OCI-LY3 (cell line): ENCODE data around the gene SIRT3.

Experiments
- H2AFZ ChIP-seq: fragments of 200-600, 300-600 bp; shearing (Covaris generic); 2 replicates; pipeline ENCODE4 v1.6.0; 2014; ENCODE audit warnings: antibody characterized with exemption, low read depth, low read length
- H3K27ac ChIP-seq: fragments of 200-600, 300-600 bp; sonication (generic); 2 replicates; pipeline ENCODE4 v1.5.1; 2014; ENCODE audit warnings: mild to moderate bottlenecking, low read length, moderate library complexity, mixed read lengths
- H3K27me3 ChIP-seq: fragments of 200-600, 300-600 bp; sonication (generic); 2 replicates; pipeline ENCODE4 v1.6.1; 2014; ENCODE audit warnings: low read depth, low read length, mixed read lengths
- H3K36me3 ChIP-seq: fragments of 200-600, 300-600 bp; sonication (generic); replicated peaks from 2 replicates; pipeline ENCODE3; 2014; ENCODE audit warnings: low read depth, low read length, mixed read lengths
- H3K4me1 ChIP-seq: fragments of 300-600, 200-600 bp; sonication (generic); 2 replicates; pipeline ENCODE4 v1.6.1; 2014; ENCODE audit warnings: low read length, mixed read lengths
- H3K4me2 ChIP-seq: fragments of 200-600, 300-600 bp; sonication (generic); 2 replicates; pipeline ENCODE4 v1.6.1; 2014; ENCODE audit warnings: low read length, mixed read lengths
- H3K4me3 ChIP-seq: fragments of 300-600, 200-600 bp; sonication (generic); 2 replicates; pipeline ENCODE4 v1.5.1; 2014; ENCODE audit warnings: antibody characterized with exemption, mild to moderate bottlenecking, low read length, moderate library complexity
- H3K79me2 ChIP-seq: fragments of 300-600, 200-600 bp; shearing (Covaris generic); 2 replicates; pipeline ENCODE4 v1.6.1; 2014; ENCODE audit warnings: mild to moderate bottlenecking, low read length, mixed read lengths
- H3K9ac ChIP-seq: fragments of 300-600, 200-600 bp; shearing (Covaris generic); 2 replicates; pipeline ENCODE4 v1.6.0; 2014; ENCODE audit warnings: mild to moderate bottlenecking, low read length, moderate library complexity
- H3K9me3 ChIP-seq: fragments of 200-600, 300-600 bp; shearing (Covaris generic); 2 replicates; pipeline ENCODE4 v1.6.1; 2014; ENCODE audit warnings: low read length, mixed read lengths; ENCODE audit not compliant: insufficient read depth
- H4K20me1 ChIP-seq: fragments of 200-600, 300-600 bp; sonication (generic); 2 replicates; pipeline ENCODE4 v1.6.1; 2016; ENCODE audit warnings: low read length, mixed read lengths; ENCODE audit not compliant: insufficient read depth
- CTCF ChIP-seq: fragments of 200-600, 300-600 bp; sonication (generic); IDR thresholded peaks from 2 replicates; pipeline ENCODE4 v1.5.1; 2014; ENCODE audit warnings: antibody characterized with exemption, low read length, low read depth
- EZH2phosphoT487 ChIP-seq: fragments of 200-600 bp; shearing (Covaris generic); IDR thresholded peaks from 2 replicates; pipeline ENCODE4 v1.6.1; 2018; ENCODE audit warnings: antibody characterized with exemption, mixed run types, low read depth

The SIRT3 gene

GRCh38 chr11:199782-200181, 36.4 kb downstream of the SIRT3 start:
- no peaks in the 10 kb centered on the region for H3K4me1 ChIP-seq
- H3K9ac ChIP-seq = no peak overlapping the region
- no peaks in the 10 kb centered on the region for H3K27me3 ChIP-seq
- H3K36me3 ChIP-seq = peaks cover 12% of the 10 kb centered on the region
- H3K9me3 ChIP-seq = no peaks in the 10 kb centered on the region
- H3K79me2 ChIP-seq = peaks cover under 1% of the 10 kb centered on the region; the same call in 1 of the 2 replicates
- H2AFZ ChIP-seq = no peak overlapping the region
- no peak overlapping the region for H3K4me2 ChIP-seq
- no peak overlapping the region for H3K27ac ChIP-seq
- no peak overlapping the region for H3K4me3 ChIP-seq
- no peaks in the 10 kb centered on the region for H4K20me1 ChIP-seq
- TF ChIP-seq CTCF = no peak
- no peak for TF ChIP-seq EZH2phosphoT487

GRCh38 chr11:199004-199581, 37.0 kb downstream of the SIRT3 start:
- H3K4me1 ChIP-seq = no peaks in the 10 kb centered on the region
- TF ChIP-seq CTCF (no peak), EZH2phosphoT487 (no peak)
- H3K4me2 ChIP-seq = no peak overlapping the region
- H3K4me3 ChIP-seq = no peak overlapping the region
- no peak overlapping the region for H3K27ac ChIP-seq
- no peaks in the 10 kb centered on the region for H3K9me3 ChIP-seq
- H4K20me1 ChIP-seq = no peaks in the 10 kb centered on the region
- no peak overlapping the region for H3K9ac ChIP-seq
- H2AFZ ChIP-seq = no peak overlapping the region
- no peaks in the 10 kb centered on the region for H3K79me2 ChIP-seq
- H3K36me3 ChIP-seq = peaks cover 6% of the 10 kb centered on the region
- H3K27me3 ChIP-seq = no peaks in the 10 kb centered on the region

- Histone ChIP-seq H3K4me2 (no peak overlapping the region), H2AFZ (no peak overlapping the region), H3K27ac (no peak overlapping the region), H3K79me2 (no peaks in the 10 kb centered on the region), H3K9me3 (no peaks in the 10 kb centered on the region), H3K9ac (no peak overlapping the region), H3K4me1 (no peaks in the 10 kb centered on the region), H3K27me3 (no peaks in the 10 kb centered on the region), H4K20me1 (no peaks in the 10 kb centered on the region), H3K36me3 (peaks cover 3% of the 10 kb centered on the region), H3K4me3 (no peak overlapping the region)
- TF ChIP-seq CTCF (no peak), EZH2phosphoT487 (no peak)
These were observed 37.8 kb downstream of the SIRT3 start for GRCh38 chr11:198236-198806.

GRCh38 chr11:197741-198235, 38.4 kb downstream of the SIRT3 start:
- H3K9ac ChIP-seq = no peak overlapping the region
- no peaks in the 10 kb centered on the region for H3K9me3 ChIP-seq
- no peak overlapping the region for H3K27ac ChIP-seq
- no peaks in the 10 kb centered on the region for H3K27me3 ChIP-seq
- no peaks in the 10 kb centered on the region for H4K20me1 ChIP-seq
- H2AFZ ChIP-seq = no peak overlapping the region
- H3K4me2 ChIP-seq = no peak overlapping the region
- H3K4me3 ChIP-seq = no peak overlapping the region
- no peak for TF ChIP-seq EZH2phosphoT487
- TF ChIP-seq CTCF = no peak
- no peaks in the 10 kb centered on the region for H3K4me1 ChIP-seq
- peaks cover 3% of the 10 kb centered on the region for H3K36me3 ChIP-seq
- no peaks in the 10 kb centered on the region for H3K79me2 ChIP-seq
